Loucy (cell line): ENCODE data around the gene TGDS.
A peak's percentile ranks its signal among the peaks of the same experiment; 100 is the strongest.

Experiments used
- H2AFZ ChIP-seq: fragments of 200-600 bp; sonication (generic); 2 replicates; pipeline ENCODE4 v1.6.0; 2016; ENCODE audit warnings: antibody characterized with exemption, mild to moderate bottlenecking, low read length, moderate library complexity
- H3F3A ChIP-seq: fragments of 200-600 bp; 2 replicates; pipeline ENCODE4 v1.6.0; 2016; ENCODE audit warnings: antibody characterized with exemption, low read depth, mild to moderate bottlenecking
- H3K27me3 ChIP-seq: fragments of 200-600 bp; sonication (generic); 2 replicates; pipeline ENCODE4 v1.6.1; 2014; ENCODE audit warnings: low read length, mild to moderate bottlenecking; ENCODE audit not compliant: insufficient read depth, poor library complexity, severe bottlenecking
- H3K36me3 ChIP-seq: fragments of 200-600 bp; sonication (generic); 2 replicates; pipeline ENCODE4 v1.6.1; 2016; ENCODE audit warnings: low read length; ENCODE audit not compliant: insufficient read depth
- H3K4me1 ChIP-seq: fragments of 200-600 bp; sonication (generic); 2 replicates; pipeline ENCODE4 v1.5.1; 2014; ENCODE audit warnings: low read length, mild to moderate bottlenecking; ENCODE audit not compliant: insufficient read depth, poor library complexity, severe bottlenecking
- H3K4me2 ChIP-seq: fragments of 200-600 bp; sonication (generic); 2 replicates; pipeline ENCODE4 v1.6.0; 2014; ENCODE audit warnings: antibody characterized with exemption, low read length, low read depth, mild to moderate bottlenecking; ENCODE audit not compliant: poor library complexity, severe bottlenecking
- H3K4me3 ChIP-seq: fragments of 200-600 bp; sonication (generic); 2 replicates; pipeline ENCODE4 v1.5.1; 2014; ENCODE audit warnings: low read length, mild to moderate bottlenecking, mixed read lengths; ENCODE audit not compliant: poor library complexity, severe bottlenecking
- H3K79me2 ChIP-seq: fragments of 200-600 bp; sonication (generic); 2 replicates; pipeline ENCODE4 v1.6.1; 2014; ENCODE audit warnings: low read length; ENCODE audit not compliant: insufficient read depth
- H3K9ac ChIP-seq: fragments of 200-600 bp; sonication (generic); 2 replicates; pipeline ENCODE4 v1.6.0; 2014; ENCODE audit warnings: mild to moderate bottlenecking, low read depth, low read length, moderate library complexity; ENCODE audit not compliant: poor library complexity, severe bottlenecking
- H3K9me2 ChIP-seq: fragments of 200-600 bp; sonication (generic); replicated peaks from 2 replicates; pipeline ENCODE4 v1.6.1; 2016; ENCODE audit warnings: low read depth, low read length, mixed read lengths
- H3K9me3 ChIP-seq: fragments of 200-600 bp; sonication (generic); 2 replicates; pipeline ENCODE4 v1.6.1; 2014; ENCODE audit warnings: mild to moderate bottlenecking, antibody characterized with exemption, low read length, low read depth; ENCODE audit not compliant: insufficient read depth
- H4K20me1 ChIP-seq: fragments of 200-600 bp; sonication (generic); 2 replicates; pipeline ENCODE4 v1.6.0; 2014; ENCODE audit warnings: antibody characterized with exemption, low read length, mild to moderate bottlenecking; ENCODE audit not compliant: insufficient read depth, poor library complexity, severe bottlenecking
- CTCF ChIP-seq: fragments of 200-600 bp; sonication (generic); conservative IDR thresholded peaks from 2 replicates; pipeline ENCODE4 v1.5.1; 2014; ENCODE audit warnings: mild to moderate bottlenecking, antibody characterized with exemption, low read length
- EZH2phosphoT487 ChIP-seq: fragments of 200-600 bp; IDR thresholded peaks from 2 replicates; pipeline ENCODE4 v1.6.1; 2018; ENCODE audit warnings: antibody characterized with exemption, mild to moderate bottlenecking, moderate library complexity, borderline replicate concordance

TGDS gene

GRCh38 chr13:94617389-94618000 lies 21.5 kb upstream of the TGDS start:
- Histone ChIP-seq H4K20me1 (no peaks in the 10 kb centered on the region), H3K79me2 (no peaks in the 10 kb centered on the region), H3K4me1 (peaks cover 6% of the 10 kb centered on the region), H3K9me2 (no peaks in the 10 kb centered on the region), H3K36me3 (no peaks in the 10 kb centered on the region; the same call in none of the 2 replicates), H3K27me3 (no peaks in the 10 kb centered on the region), H3K4me3 (no peak overlapping the region), H2AFZ (no peak overlapping the region), H3K9ac (no peak overlapping the region), H3F3A (no peaks in the 10 kb centered on the region), H3K4me2 (no peak overlapping the region), H3K9me3 (no peaks in the 10 kb centered on the region)
- TF ChIP-seq EZH2phosphoT487 (no peak), CTCF (peak; percentile 85)

GRCh38 chr13:94613051-94613450 lies 17.1 kb upstream of the TGDS start:
- no peaks in the 10 kb centered on the region for H3K9me2 ChIP-seq
- H3K79me2 ChIP-seq, result no peaks in the 10 kb centered on the region
- no peak overlapping the region for H3K9ac ChIP-seq
- no peaks in the 10 kb centered on the region for H3K27me3 ChIP-seq
- no peak for TF ChIP-seq CTCF
- no peak for TF ChIP-seq EZH2phosphoT487
- H3K4me2 ChIP-seq, result no peak overlapping the region
- H3F3A ChIP-seq, result no peaks in the 10 kb centered on the region
- H3K4me1 ChIP-seq, result peaks cover 7% of the 10 kb centered on the region
- no peak overlapping the region for H3K4me3 ChIP-seq
- peaks cover 7% of the 10 kb centered on the region for H3K36me3 ChIP-seq
- H2AFZ ChIP-seq, result no peak overlapping the region
- no peaks in the 10 kb centered on the region for H3K9me3 ChIP-seq
- H4K20me1 ChIP-seq, result peaks cover 7% of the 10 kb centered on the region

GRCh38 chr13:94612050-94612449 lies 16.1 kb upstream of the TGDS start:
- no peaks in the 10 kb centered on the region for H3K9me3 ChIP-seq
- no peaks in the 10 kb centered on the region for H3F3A ChIP-seq
- H3K27me3 ChIP-seq, result no peaks in the 10 kb centered on the region
- no peaks in the 10 kb centered on the region for H3K79me2 ChIP-seq
- no peak overlapping the region for H3K4me3 ChIP-seq
- H2AFZ ChIP-seq, result no peak overlapping the region
- TF ChIP-seq EZH2phosphoT487 (no peak), CTCF (no peak)
- H3K9ac ChIP-seq, result no peak overlapping the region
- peaks cover 7% of the 10 kb centered on the region for H3K36me3 ChIP-seq
- no peaks in the 10 kb centered on the region for H3K9me2 ChIP-seq
- no peak overlapping the region for H3K4me2 ChIP-seq
- peaks cover 17% of the 10 kb centered on the region for H3K4me1 ChIP-seq
- H4K20me1 ChIP-seq, result peaks cover 14% of the 10 kb centered on the region
